ENCODE measurements around the gene NFE2L1. TPM values are rescaled to one million over a fixed set of nuclear protein-coding genes. Genes with fewer than 3 reads are reported as not detected.

The NFE2L1 gene
- total RNA-seq, 6 experiments from 2014 or later = 63.1 to 156 (median 117) TPM

DNA sequence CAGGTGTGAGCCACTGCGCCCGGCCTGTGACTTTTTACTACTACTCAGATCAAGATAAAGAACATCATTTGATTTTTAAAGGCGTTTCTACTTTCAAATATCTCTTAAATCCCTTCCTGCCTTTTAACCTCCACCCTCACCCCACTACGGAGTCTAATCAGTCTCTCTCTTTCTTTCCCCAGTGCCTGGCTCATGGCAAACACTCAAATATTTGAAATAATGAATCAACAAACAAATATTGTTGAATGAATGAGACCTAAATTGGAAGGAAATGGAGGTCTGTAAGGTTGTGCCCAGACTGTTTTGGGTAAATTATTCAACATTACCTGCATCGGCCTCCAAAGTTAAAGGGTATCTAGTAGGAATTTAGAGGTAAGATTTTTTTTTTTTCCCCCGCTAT is 25.3 kb upstream of the NFE2L1 start:
- intact Hi-C loops (cut with DNase I) = no loop called here
- Histone ChIP-seq H3K4me1 (peaks cover 0 to 33% (median 15%) of the 10 kb centered on the region in 4 donors), H3K9me3 (no peaks in the 10 kb centered on the region)

GRCh38 chr17:48023400-48024148 is 24.6 kb upstream of the NFE2L1 start:
- WGBS (ENCODE audit: insufficient coverage, low coverage, low lambda C conversion rate, missing lambda C conversion rate) = 0% methylated on average over 2 of the region's 54 CpGs
- Histone ChIP-seq H3K4me3 (peak overlapping the region; percentile 31 to 39 (median 37)), H3K27me3 (no peaks in the 10 kb centered on the region), H3K27ac (no peak overlapping the region), H3K36me3 (no peaks in the 10 kb centered on the region), H3K4me1 (peaks cover 0 to 33% (median 15%) of the 10 kb centered on the region in 4 donors), H3K9me3 (no peaks in the 10 kb centered on the region)
- ATAC-seq (peak; percentile 57 to 63 (median 59)), DNase-seq (peak; percentile 88 to 91 (median 90))
- intact Hi-C loops (cut with DNase I) = no loop called here
- TF ChIP-seq, protein P1, sequence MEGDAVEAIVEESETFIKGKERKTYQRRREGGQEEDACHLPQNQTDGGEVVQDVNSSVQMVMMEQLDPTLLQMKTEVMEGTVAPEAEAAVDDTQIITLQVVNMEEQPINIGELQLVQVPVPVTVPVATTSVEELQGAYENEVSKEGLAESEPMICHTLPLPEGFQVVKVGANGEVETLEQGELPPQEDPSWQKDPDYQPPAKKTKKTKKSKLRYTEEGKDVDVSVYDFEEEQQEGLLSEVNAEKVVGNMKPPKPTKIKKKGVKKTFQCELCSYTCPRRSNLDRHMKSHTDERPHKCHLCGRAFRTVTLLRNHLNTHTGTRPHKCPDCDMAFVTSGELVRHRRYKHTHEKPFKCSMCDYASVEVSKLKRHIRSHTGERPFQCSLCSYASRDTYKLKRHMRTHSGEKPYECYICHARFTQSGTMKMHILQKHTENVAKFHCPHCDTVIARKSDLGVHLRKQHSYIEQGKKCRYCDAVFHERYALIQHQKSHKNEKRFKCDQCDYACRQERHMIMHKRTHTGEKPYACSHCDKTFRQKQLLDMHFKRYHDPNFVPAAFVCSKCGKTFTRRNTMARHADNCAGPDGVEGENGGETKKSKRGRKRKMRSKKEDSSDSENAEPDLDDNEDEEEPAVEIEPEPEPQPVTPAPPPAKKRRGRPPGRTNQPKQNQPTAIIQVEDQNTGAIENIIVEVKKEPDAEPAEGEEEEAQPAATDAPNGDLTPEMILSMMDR (IDR thresholded peaks at IDR 0.05) = peak in 3 of 4 donors; percentile 32 to 43 (median 35)
- TF ChIP-seq POLR2A (IDR thresholded peaks at IDR 0.05) = peak; percentile 18

More for the DNA sequence above, 25.3 kb upstream of the NFE2L1 start:
- DNase-seq (no peak), ATAC-seq (no peak)
- Histone ChIP-seq H3K4me3 (no peak overlapping the region), H3K36me3 (no peaks in the 10 kb centered on the region), H3K27ac (no peak overlapping the region), H3K27me3 (no peaks in the 10 kb centered on the region)
- TF ChIP-seq, protein P1 (IDR thresholded peaks at IDR 0.05) = no peak
- no peak for TF ChIP-seq POLR2A (IDR thresholded peaks at IDR 0.05)
- 61% methylated on average over 6 of the region's 6 CpGs for WGBS (ENCODE audit: insufficient coverage, low coverage, low lambda C conversion rate, missing lambda C conversion rate)

- Histone ChIP-seq H3K36me3 (no peaks in the 10 kb centered on the region), H3K9me3 (no peaks in the 10 kb centered on the region), H3K4me1 (peaks cover 0 to 33% (median 15%) of the 10 kb centered on the region in 4 donors), H3K27ac (no peak overlapping the region), H3K4me3 (peak overlapping the region; percentile 31 to 39 (median 37)), H3K27me3 (no peaks in the 10 kb centered on the region)
- under 1% methylated on average over 14 of the region's 54 CpGs for whole genome bisulfite sequencing (ENCODE audit: insufficient coverage, low coverage, low lambda C conversion rate, missing lambda C conversion rate)
- intact Hi-C loops (cut with DNase I) = loop anchor here (5.0 kb wide), 1 partner anchor 48 kb away; no protein-coding TSS in a partner anchor
- ATAC-seq = peak in 1 of 4 donors; percentile 1
- peak; percentile 51 to 66 (median 58) for DNase-seq
- TF ChIP-seq, protein P1 (IDR thresholded peaks at IDR 0.05) = no peak
- no peak for TF ChIP-seq POLR2A (IDR thresholded peaks at IDR 0.05)
Observed at GRCh38 chr17:48024149-48025039, 23.8 kb upstream of the NFE2L1 start.

- intact Hi-C loops (cut with DNase I) = loop anchor here (5.0 kb wide), 1 partner anchor 47 kb away; no protein-coding TSS in a partner anchor
- ATAC-seq = peak; percentile 90 to 95 (median 93)
- WGBS (ENCODE audit: insufficient coverage, low coverage, low lambda C conversion rate, missing lambda C conversion rate) = 1% methylated on average over 16 of the region's 56 CpGs
Observed at GRCh38 chr17:48025040-48025903, 22.9 kb upstream of the NFE2L1 start.

More at GRCh38 chr17:48025040-48025903, 22.9 kb upstream of the NFE2L1 start:
- DNase-seq = peak; percentile 98 to 99 (median 98)
- Histone ChIP-seq H3K4me1 (peaks cover 0 to 33% (median 15%) of the 10 kb centered on the region in 4 donors), H3K4me3 (peak overlapping the region; percentile 31 to 48 (median 37)), H3K36me3 (no peaks in the 10 kb centered on the region), H3K27me3 (no peaks in the 10 kb centered on the region), H3K27ac (peak overlapping the region in 1 of 3 donors; percentile 29), H3K9me3 (no peaks in the 10 kb centered on the region)
- TF ChIP-seq, protein P1 (IDR thresholded peaks at IDR 0.05) = peak; percentile 70 to 91 (median 73)
- TF ChIP-seq POLR2A (IDR thresholded peaks at IDR 0.05) = no peak

All from right lobe of liver (tissue), 6 donors.